Activated CD4-positive, alpha-beta T cell treated with anti-CD3 and anti-CD28 coated beads, Interleukin-2, amount 50 U/mL, for 1 hour (primary cell): ENCODE results near the gene CCDC9.
A peak's percentile ranks its signal among the peaks of the same experiment; 100 is the strongest.
"Not testable (repeated sequence)": the region's sequence is repeated elsewhere in the genome, so short reads cannot be mapped to it uniquely, and the experiment has no call there.

Experiments
- DNase-seq: peaks from one replicate; pipeline ENCODE4 v3.0.0-alpha.2; 2020

Gene CCDC9

DNA sequence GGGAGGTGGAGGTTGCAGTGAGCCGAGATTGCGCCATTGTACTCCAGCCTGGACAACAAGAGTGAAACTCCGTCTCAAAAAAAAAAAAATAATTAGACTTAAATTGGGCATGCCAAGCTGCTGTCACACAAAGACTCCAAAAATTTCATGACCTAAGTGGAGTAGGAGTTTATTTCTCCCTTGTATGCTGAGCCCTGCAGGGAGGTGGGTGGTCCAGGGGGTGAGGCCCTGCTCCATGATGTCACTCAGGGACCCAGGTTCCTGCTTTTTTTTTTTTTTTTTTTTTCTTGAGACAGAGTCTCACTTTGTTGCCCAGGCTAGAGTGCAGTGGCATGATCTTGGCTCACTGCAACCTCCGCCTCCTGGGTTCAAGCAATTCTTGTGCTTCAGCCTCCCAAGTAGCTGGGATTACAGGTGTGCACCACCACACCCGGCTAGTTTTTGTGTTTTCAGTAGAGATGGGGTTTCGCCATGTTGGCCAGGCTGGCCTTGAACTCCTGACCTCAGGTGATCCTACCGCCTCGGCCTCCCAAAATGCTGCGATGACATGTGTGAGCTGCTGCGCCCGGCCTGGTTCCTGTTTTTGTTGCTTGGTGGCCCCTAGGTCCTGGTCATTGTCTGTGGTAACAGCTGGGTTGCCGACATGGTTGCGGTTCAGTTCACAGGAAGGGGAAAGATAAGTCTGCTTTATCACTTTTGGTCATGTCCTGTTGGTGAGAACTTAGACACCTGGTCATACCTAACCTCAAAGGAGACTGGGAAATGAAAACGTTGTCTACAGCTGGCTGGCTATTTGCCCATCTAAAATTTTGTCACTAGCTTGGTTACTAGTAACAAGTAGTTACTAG is 5.8 kb downstream of the CCDC9 start:
- not testable (repeated sequence) for DNase-seq

DNA sequence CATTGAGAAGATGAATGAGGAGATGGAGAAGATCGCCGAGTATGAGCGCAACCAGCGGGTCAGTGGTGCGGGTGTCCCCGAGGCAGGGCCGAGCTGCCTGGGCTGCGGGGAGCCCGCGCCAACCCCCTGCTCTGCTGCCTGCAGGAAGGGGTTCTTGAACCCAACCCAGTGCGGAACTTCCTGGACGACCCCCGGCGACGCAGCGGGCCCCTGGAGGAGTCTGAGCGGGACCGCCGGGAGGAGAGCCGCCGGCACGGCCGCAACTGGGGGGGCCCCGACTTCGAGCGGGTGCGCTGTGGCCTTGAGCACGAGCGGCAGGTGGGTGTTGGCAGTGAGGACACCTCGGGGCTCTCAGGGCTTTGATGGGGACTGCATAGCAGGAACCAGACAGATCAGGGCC is 8.3 kb downstream of the CCDC9 start:
- no peak for DNase-seq

DNA sequence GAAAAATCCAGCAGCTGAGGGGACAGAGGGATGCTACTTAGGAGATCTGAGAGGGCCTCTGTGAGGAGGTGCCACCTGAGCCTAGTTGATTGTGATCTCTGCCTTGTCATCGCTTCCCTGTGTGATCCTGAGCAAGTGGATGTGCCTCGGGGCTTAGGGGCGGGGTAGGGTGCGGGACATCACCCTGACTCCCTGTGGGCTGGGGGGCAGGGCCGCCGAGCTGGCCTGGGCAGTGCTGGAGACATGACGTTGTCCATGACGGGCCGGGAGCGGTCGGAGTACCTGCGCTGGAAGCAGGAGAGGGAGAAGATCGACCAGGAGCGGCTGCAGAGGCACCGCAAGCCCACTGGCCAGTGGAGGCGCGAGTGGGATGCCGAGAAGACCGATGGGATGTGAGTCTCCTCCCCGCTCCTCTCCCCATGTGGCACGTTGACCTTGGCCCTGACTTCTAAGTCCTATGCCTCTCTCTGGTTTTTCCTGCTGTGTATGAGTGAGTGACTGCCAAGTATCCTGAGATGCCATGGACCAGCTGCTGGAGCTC is 10.1 kb downstream of the CCDC9 start:
- no peak for DNase-seq

DNA sequence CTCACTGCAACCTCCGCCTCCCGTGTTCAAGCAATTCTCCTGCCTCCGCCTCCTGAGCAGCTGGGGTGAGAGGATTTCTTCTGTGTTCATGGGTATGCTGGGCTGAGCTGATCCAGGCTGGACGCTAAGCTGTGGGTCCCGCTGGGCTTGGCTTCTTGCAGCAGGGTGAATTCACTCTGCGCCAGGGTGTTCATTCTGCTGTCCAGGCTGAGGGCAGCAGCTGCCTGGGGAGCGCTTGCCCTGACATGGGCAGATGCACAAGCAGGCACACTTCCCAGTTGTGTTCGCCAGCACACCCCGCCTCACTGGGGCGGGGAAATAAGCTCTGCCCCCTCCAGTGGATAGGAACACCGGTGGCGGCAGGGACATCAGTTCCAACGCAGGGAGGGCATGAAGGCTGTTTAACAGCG is 11.0 kb downstream of the CCDC9 start:
- no peak for DNase-seq

DNA sequence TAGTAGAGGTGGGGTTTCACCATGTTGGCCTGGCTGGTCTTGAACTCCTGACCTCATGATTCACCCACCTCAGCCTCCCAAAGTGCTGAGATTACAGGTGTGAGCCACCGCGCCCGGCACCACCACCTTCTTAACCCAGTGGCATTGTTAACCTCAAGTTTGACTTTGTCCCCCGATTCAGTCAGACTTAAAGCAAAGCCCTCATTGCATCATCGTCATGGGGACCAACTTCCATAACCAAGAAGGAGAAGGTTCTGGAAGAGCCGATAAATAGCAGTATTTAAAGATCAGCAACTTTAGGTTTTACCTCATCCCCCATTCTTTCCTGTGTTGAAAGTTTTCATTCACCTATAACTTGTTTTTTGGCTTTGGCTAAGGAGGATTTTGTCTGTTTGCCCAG is 11.7 kb downstream of the CCDC9 start:
- no peak for DNase-seq

DNA sequence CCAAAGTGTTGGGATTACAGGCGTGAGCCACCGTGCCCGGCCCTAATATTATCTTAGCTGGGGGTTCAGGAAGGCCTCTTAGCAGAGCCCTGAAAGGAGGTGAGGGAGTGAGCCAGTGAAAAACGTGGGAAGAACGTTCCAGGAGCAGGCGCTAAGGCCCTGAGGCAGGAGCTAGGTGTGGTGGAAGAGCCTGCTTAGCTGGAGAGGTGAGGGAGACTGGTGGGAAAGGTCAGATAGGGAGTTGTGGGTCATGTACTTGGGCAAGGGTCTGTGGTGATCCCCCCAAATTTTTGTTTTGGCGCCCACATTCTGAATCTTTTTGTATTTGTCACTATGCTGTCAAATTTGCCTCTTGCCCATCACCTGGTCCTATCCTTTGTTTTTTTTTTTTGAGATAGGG is 13.3 kb downstream of the CCDC9 start:
- no peak for DNase-seq

DNA sequence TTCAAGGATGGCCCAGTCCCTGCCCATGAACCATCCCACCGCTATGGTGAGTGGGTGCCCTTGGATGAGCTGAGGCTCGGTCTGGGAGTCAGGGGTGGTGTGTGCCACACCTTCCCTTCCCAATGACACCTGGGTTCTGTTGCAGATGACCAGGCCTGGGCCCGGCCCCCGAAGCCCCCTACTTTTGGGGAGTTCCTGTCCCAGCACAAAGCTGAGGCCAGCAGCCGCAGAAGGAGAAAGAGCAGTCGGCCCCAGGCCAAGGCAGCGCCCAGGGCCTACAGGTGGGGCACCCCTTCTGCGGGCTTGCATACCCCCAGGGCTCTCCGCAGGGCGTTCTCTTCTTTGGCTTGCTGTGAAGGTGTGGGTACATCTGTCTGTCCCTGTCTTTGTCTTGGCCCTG is 14.1 kb downstream of the CCDC9 start:
- DNase-seq: no peak

DNA sequence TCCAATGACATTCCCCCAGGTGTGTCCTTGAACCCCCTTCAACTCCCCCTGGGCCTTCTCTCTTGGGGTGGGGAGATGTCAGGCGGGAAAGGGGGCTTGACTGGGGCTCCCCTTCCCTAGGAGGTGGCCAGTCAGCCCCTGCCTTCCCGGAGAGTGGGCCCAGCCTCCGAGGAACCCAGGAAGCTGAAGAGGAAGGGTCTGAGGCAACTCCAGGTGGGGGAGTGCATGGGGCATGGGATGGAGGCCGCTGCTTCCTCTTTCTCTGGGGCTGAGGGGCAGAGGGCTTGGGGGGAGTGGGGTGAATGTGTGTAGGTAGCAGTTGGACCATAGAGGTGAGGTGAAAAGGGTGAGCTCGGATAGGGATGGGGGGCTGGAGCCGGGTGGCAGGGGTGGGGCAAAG is 15.6 kb downstream of the CCDC9 start:
- no peak for DNase-seq

DNA sequence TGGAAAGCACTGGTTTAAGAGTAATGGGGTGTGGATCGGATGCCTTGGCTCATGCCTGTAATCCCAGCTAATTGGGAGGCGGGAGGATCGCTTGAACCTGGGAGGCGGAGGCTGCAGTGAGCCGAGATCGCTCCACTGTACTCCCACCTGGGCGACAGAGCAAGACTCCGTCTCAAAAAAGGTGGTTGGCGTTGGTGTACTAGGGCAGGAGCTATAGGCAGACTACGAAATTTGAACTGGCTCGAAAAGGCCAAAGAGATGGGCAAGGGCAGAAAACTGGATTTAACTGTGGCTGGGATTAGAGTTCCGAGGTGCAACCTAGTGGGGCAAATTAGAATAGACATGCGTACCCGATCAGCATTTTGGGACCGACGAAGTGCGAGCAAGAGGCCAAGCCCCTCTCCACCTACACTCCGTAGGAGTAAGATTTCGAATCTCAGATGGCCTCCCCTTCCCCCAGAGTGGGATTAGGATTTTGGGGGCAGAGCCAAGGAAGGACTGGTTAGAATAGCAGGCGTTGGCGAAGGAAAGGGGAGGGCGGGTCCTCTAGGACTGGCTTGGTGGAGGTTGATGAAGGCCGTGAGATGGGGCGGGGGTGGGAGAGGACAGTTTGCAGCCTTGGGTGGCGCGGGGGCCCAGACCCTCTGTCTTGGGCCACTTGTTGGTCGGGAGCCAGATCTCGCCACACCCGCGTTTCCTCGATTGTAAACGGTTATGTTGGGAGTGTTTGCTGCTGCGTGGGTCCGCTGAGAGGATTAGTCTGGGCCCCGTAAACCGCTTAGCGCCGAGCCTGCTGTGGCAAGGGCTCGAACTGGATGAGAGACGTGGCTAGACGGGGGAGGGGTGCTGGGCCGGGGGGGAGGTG is 16.4 kb downstream of the CCDC9 start:
- no peak for DNase-seq

DNA sequence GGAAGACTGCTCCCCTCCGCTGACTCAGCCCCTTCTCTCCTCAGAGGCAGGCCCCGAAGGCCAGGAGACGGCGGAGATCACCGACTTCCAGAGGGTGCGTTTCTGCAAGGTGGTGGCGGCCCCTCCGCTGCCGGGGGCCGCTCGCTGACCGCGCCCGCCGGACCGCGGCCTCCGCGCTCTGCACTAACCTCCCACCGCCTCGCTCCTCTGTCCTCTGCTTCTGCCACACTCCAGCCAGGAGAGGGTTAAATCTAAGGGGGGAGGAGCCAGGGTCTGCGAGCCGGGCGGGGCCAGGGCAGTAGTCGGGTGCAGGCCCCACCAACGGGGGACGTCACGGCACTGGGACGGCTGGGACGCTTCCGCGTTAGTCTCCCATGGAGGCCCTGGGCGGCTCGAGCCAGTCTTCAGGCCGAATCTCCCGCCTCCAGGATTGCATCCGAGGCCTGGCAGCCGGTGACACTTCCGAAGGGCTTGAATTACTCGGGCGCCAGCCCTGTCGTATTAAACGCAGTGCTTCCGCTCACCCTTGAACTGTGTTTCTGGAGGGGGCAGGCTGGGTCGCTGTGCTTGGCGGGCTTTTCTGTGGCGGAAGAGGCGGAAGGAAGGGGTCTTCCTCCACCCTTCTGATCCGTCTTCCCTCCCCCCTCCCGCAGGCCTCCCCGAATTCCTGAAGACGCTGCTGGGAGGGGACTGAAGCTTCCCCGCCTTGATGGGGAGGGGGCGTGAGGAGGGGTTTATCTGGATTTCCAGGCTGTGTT is 17.2 kb downstream of the CCDC9 start:
- DNase-seq: peak; percentile 87

DNA sequence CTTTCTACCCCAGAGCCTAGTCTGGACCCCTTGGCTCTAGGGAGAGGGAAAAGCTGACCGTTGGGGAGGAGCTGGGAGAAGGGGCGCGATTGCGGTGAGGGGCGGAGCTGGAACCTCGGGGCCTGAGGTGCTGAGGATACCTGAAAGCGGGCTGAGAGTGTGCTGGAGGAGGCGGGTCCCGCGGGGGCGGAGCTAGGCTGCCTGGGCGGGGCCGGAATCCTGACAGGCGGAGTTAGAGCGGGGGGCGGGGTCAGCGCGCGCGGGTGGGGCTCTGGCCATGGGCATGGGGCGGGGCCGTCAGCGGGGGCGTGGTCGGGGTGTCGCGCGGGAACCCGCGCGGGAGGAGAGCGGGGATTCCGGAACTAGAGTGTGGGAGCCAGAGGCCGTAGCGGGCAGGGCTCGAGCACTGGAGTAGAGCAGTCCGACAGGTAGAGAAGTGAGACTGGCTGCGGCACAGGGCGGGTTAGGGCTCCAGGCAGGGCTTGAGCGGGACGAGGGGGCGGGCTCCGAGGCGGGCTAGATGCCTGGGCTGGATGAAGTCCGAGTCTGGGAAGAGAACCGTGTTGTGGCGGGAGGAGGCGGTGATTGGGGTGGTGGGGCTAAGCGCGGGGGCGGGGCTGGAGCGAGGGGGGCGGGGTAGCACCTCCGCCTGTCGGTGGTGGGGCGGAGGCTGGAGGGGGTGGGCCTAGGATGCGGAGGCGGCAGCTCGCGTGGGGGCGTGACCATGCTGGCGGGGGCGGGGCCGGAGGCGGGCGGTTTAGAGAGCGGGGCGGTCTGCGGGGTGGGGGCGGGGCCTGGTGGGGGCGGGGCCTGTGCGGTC is 18.0 kb downstream of the CCDC9 start, which contains the start of gene INAFM1:
TSS of gene INAFM1 (plus strand) at position 815 of the 820 bp plus-strand sequence. CDS start 35 bp downstream, outside the sequence.
- peak; percentile 100 for DNase-seq

DNA sequence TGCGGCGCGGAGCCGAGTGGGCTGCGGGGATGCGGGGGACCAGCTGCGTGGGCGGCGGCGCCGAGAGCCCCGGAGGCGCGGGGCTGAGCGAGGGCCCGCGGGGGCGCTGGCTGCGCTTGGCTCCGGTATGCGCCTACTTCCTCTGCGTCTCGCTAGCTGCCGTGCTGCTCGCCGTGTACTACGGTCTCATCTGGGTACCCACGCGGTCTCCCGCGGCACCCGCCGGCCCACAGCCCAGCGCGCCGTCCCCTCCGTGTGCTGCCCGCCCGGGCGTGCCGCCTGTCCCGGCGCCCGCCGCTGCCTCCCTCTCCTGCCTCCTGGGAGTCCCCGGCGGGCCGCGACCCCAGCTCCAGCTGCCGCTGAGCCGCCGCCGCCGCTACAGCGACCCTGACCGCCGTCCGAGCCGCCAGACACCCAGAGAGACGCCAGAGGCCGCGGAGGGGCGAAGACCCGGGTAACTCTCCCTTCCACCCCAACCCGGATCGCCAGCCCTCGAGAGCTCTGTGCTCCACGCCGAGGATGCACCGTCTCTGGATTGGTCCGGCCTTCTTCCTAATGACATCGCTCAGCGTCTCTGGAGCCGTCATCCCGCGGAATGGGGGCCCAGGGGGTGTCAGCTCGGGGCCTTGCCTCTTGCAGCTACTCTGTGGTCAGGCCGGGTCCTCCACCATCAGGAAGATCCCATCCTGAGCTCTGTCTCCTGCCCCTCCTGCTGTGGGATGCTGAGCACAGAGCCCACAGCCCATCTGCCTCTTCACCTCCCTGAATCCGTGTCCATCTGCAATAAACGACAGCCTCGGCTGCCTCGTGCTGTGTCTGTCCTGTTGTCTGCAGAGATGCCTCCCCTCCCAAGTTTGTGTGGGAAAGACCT is 18.8 kb downstream of the CCDC9 start:
- DNase-seq: no peak

DNA sequence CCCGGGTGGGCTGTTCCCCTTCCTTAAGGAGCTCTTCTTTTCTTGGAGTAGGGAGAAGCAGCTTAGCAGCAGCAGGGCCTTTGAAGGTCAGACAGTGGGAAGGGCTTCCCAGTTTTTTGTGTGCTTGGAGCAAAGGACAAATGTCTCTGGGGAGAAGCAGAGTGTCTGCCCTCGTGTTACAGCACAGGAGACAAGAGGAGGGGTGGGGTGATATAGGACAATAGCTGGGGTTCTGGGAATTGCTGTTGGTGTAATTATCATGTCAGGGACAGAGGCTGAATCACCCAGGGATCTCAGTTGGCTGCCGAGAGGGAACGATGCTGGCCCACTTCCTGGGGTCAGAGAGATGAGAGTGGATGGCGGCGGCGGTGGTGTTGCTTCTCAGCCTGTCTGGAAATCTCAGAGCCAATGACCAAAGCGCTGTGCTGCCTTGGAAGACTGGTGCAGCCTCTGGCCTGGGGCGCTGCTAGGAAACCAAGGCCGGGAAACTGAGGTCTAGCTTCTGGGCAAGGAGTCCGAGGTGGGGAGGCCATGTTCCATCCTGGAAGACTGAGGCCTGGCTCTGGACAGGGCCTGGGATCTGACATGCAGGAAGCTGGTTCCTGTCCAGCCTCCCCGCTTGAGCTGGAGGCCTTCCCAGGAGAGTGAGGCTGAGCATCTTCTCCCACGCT is 19.6 kb downstream of the CCDC9 start:
- no peak for DNase-seq

DNA sequence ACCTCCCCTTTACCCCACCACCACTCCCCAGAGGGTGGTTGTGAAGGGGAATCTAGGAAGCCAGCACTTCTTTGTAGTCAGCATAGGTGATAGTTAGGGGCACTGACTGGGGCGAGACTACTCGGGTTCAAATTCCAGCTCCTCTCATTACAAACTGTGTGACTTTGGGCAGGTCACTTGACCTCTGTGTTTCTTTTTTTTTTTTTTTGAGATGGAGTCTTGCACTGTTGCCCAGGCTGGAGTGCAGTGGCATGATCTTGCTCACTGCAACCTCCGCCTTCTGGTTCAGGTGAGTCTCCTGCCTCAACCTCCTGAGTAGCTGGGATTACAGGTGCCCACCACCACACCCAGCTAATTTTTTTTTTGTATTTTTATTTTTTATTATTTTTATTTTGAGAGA is 20.2 kb downstream of the CCDC9 start:
- not testable (repeated sequence) for DNase-seq

DNA sequence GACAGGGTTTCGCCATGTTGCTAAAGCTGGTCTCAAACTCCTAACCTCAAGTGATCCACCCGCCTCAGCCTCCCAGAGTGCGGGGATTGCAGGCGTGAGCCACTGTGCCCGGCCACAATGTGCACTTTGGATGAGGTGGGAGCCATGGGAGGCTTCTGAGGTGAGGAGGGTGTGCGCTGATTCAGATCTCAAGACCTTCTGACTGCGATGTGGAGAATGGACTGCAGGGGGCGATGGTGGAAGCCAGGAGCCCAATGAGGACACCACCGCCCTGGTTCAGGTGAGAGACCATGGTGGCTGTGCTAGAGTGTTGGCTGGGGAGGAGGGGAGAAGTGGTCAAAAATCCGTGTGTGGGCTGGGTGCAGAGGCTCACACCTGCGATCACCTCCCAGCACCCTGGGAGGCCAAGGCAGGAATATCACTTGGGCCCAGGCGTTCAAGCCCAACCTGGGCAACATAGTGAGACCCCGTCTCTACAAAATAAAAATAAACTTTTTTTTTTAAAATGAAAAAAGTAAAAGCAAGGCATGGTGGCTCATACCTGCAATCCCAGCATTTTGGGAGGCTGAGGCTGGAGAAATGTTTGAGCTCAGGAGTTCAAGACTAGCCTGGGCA is 24.0 kb downstream of the CCDC9 start:
- peak; percentile 58 for DNase-seq

DNA sequence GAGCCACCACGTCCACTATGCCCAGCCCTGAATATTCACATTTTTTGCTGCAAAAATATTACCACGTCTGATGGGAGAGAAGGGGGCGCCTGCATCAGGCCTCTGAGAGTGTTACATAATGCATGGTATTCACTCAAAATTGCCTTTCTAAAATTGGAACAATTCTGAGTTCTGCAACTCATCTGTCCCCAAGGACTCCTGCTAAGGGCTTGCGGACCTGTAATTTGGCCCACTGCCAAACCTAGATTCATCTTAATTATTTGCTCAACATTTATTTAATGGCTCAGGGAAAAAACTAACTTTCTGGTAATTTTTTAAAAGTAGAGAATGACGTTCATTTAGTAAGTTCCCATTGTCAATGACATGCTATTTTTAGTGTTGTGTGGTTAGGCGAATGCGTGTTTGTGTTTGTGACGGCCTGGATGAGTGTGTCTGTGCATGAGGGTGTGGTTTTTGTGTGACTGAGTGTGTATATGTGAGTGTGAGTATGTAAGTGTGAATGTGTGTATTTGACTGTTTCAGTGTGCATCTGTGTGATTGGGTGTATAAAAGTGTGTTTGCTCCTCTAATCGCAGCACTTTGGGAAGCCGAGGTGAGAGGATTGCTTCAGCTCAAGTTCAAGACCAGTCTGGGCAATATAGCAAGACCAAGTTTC is 27.2 kb downstream of the CCDC9 start:
- DNase-seq: no peak

DNA sequence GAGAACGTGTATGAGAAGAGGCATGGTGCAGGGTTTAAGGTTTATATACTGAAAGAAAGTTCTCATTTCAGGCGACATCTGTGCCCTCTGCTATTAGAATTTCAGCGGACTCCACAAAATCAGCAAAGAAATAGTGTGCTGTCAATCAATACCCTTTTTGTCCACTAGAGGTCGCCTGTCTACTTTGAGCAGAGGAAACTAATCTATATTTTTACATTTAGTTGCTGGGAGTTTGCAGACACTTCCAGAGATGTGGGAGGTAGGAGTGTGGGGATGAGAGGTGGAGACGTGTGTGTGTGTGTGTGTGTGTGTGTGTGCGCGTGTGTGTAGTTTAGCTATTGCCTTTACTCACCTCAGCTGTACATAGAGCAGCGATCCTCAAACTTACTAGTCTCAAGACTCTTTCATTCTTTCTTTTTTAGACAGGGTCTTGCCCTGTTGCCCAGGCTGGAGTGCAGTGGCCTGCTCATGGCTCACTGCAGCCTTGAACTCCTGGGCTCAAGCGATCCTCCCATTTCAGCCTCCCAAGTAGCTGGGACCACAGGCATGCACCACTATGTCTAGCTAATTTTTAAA is 28.1 kb downstream of the CCDC9 start:
- DNase-seq: no peak

DNA sequence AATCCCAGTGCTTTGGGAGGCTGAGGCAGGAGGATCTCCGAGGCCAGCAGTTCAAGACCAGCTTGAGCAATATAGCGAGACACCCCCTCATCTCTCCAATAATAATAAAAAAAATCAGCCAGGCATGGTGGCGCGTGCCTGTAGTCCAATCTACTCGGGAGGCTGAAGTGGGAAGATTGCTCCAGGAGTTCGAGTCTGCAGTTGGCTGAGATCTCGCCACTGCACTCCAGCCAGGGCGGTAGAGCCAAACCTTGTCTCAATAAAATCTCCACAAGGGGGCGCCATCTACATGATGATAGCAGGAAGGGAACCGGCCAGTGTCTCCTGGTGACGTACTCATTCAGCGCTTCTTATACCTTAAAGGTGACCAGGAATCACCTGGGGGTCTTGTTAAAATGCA is 39.7 kb downstream of the CCDC9 start:
- DNase-seq: peak; percentile 71

DNA sequence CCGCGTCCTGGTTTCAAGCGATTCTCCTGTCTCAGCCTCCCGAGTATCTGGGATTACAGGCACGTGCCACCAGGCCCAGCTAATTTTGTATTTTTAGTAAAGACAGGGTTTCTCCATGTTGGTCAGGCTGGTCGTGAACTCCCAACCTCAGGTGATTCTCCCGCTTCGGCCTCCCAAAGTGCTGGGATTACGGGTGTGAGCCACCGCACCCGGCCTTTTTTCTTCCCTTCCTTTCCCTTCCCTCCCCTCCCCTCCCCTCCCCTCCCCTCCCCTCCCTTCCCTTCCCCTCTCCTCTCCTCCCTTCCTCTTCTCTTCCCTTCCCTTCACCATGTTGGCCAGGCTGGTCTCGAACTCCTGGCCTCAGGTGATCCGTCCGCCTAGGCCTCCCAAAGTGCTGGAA is 44.5 kb downstream of the CCDC9 start:
- DNase-seq: not testable (repeated sequence)
